ENCODE data around the gene GMDS. TPM values are rescaled to one million over a fixed set of nuclear protein-coding genes. Genes with fewer than 3 reads are reported as not detected.
A peak's percentile ranks its signal among the peaks of the same experiment; 100 is the strongest.

Gene GMDS
- polyA plus RNA-seq, 1 of the 3 experiments (the other 2 are of a cell fraction) = 12.3 TPM

GRCh38 chr6:1800845-1801244 lies 444.6 kb downstream of the GMDS start:
- Histone ChIP-seq H3K4me1 (ENCODE audit: control insufficient read depth in 1 of 2, insufficient read depth in 2 of 2, low read depth in 1 of 2, low read length in 1 of 2) (peaks cover 18 to 40% of the 10 kb centered on the region in 2 experiments), H4K20me1 (ENCODE audit: insufficient read depth) (no peaks in the 10 kb centered on the region), H3K27me3 (ENCODE audit: insufficient read depth) (no peaks in the 10 kb centered on the region), H3K4me3 (ENCODE audit: low read depth in 2 of 2, low read length in 1 of 2) (no peak overlapping the region), H3K36me3 (replicated peaks in 1 of 2; ENCODE audit: control insufficient read depth in 1 of 2, insufficient read depth in 2 of 2, low read length in 1 of 2) (no peaks in the 10 kb centered on the region), H2AFZ (ENCODE audit: low read depth) (no peak overlapping the region), H3K4me2 (no peak overlapping the region), H3F3A (replicated peaks; ENCODE audit: insufficient read depth) (peaks cover 10% of the 10 kb centered on the region), H3K9me3 (no peaks in the 10 kb centered on the region), H3K79me2 (ENCODE audit: insufficient read depth) (no peaks in the 10 kb centered on the region), H3K27ac (ENCODE audit: low read depth in 2 of 2, low read length in 1 of 2) (peak overlapping the region in 1 of 2 experiments; percentile 99; a peak in 1 of 4 replicates), H3K9me2 (no peaks in the 10 kb centered on the region), H3K9ac (no peak overlapping the region)
- ChIA-PET POLR2A (no interaction called here), CTCF (interaction anchor here (0.6 to 2.1 kb wide), 3 partner anchors 112 to 303 kb away, joined by 3 to 9 read pairs (median 6); no protein-coding TSS in a partner anchor)
- 94% methylated on average over 4 of the region's 4 CpGs for WGBS (ENCODE audit: low lambda C conversion rate)
- no peak for DNase-seq
- no peak for TF ChIP-seq USF1 (IDR thresholded peaks at IDR 0.05; ENCODE audit: borderline replicate concordance, low read depth)
- TF ChIP-seq POLR2AphosphoS5 (IDR thresholded peaks at IDR 0.05; ENCODE audit: low read depth, low read length) = no peak
- TF ChIP-seq CHD2 (IDR thresholded peaks at IDR 0.05; ENCODE audit: low read length, partially characterized antibody) = no peak
- TF ChIP-seq, protein P1, sequence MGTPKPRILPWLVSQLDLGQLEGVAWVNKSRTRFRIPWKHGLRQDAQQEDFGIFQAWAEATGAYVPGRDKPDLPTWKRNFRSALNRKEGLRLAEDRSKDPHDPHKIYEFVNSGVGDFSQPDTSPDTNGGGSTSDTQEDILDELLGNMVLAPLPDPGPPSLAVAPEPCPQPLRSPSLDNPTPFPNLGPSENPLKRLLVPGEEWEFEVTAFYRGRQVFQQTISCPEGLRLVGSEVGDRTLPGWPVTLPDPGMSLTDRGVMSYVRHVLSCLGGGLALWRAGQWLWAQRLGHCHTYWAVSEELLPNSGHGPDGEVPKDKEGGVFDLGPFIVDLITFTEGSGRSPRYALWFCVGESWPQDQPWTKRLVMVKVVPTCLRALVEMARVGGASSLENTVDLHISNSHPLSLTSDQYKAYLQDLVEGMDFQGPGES (IDR thresholded peaks at IDR 0.05; ENCODE audit: low read depth, low read length) = no peak
- TF ChIP-seq, protein P2, sequence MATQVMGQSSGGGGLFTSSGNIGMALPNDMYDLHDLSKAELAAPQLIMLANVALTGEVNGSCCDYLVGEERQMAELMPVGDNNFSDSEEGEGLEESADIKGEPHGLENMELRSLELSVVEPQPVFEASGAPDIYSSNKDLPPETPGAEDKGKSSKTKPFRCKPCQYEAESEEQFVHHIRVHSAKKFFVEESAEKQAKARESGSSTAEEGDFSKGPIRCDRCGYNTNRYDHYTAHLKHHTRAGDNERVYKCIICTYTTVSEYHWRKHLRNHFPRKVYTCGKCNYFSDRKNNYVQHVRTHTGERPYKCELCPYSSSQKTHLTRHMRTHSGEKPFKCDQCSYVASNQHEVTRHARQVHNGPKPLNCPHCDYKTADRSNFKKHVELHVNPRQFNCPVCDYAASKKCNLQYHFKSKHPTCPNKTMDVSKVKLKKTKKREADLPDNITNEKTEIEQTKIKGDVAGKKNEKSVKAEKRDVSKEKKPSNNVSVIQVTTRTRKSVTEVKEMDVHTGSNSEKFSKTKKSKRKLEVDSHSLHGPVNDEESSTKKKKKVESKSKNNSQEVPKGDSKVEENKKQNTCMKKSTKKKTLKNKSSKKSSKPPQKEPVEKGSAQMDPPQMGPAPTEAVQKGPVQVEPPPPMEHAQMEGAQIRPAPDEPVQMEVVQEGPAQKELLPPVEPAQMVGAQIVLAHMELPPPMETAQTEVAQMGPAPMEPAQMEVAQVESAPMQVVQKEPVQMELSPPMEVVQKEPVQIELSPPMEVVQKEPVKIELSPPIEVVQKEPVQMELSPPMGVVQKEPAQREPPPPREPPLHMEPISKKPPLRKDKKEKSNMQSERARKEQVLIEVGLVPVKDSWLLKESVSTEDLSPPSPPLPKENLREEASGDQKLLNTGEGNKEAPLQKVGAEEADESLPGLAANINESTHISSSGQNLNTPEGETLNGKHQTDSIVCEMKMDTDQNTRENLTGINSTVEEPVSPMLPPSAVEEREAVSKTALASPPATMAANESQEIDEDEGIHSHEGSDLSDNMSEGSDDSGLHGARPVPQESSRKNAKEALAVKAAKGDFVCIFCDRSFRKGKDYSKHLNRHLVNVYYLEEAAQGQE (IDR thresholded peaks at IDR 0.05; ENCODE audit: low read depth, low read length) = no peak
- TF ChIP-seq FOXM1 (IDR thresholded peaks at IDR 0.05; ENCODE audit: low read depth) = no peak

DNA sequence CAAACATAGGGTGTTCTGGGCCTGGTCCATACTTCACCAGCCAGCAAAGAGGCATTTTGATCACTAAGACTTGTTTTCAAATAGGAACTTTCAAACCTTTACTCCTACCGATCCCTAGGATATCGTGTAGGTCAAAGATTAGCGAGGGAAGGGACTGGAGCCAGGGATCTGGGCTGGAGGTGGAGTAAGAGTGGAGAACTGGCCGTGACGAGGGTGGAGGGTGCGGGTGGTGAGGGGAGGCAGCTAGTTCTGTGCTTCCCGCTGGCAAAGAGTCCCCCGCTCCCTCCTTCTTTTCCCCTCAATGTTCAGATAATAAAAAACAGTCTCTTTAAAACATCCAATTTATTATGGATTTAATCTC lies 446.5 kb downstream of the GMDS start:
- Histone ChIP-seq H3K36me3 (replicated peaks in 1 of 2; ENCODE audit: control insufficient read depth in 1 of 2, insufficient read depth in 2 of 2, low read length in 1 of 2) (no peaks in the 10 kb centered on the region), H3K4me1 (ENCODE audit: control insufficient read depth in 1 of 2, insufficient read depth in 2 of 2, low read depth in 1 of 2, low read length in 1 of 2) (peaks cover 18 to 36% of the 10 kb centered on the region in 2 experiments), H3F3A (replicated peaks; ENCODE audit: insufficient read depth) (peaks cover 10% of the 10 kb centered on the region), H3K9me2 (no peaks in the 10 kb centered on the region), H3K27me3 (ENCODE audit: insufficient read depth) (no peaks in the 10 kb centered on the region), H2AFZ (ENCODE audit: low read depth) (no peak overlapping the region), H3K27ac (ENCODE audit: low read depth in 2 of 2, low read length in 1 of 2) (no peak overlapping the region), H3K79me2 (ENCODE audit: insufficient read depth) (no peaks in the 10 kb centered on the region), H3K4me2 (no peak overlapping the region), H3K4me3 (ENCODE audit: low read depth in 2 of 2, low read length in 1 of 2) (no peak overlapping the region), H4K20me1 (ENCODE audit: insufficient read depth) (no peaks in the 10 kb centered on the region), H3K9ac (no peak overlapping the region), H3K9me3 (no peaks in the 10 kb centered on the region)
- ChIA-PET CTCF (interaction anchor here (1.2 to 1.7 kb wide), 2 partner anchors 185 to 305 kb away, joined by 3 to 5 read pairs; no protein-coding TSS in a partner anchor), POLR2A (no interaction called here)
- no peak for DNase-seq
- 96% methylated on average over 8 of the region's 8 CpGs for WGBS (ENCODE audit: low lambda C conversion rate)
- TF ChIP-seq ELF1 (IDR thresholded peaks at IDR 0.05) (no peak), MAX (IDR thresholded peaks at IDR 0.05; ENCODE audit: low read depth) (no peak), RCOR1 (IDR thresholded peaks at IDR 0.05; ENCODE audit: low read length) (no peak), JUND (IDR thresholded peaks at IDR 0.05) (no peak), NFIC (IDR thresholded peaks at IDR 0.05; ENCODE audit: borderline replicate concordance) (no peak), PBX3 (IDR thresholded peaks at IDR 0.05) (no peak), POLR2AphosphoS5 (IDR thresholded peaks at IDR 0.05; ENCODE audit: low read depth, low read length) (no peak)
- TF ChIP-seq, protein P3, sequence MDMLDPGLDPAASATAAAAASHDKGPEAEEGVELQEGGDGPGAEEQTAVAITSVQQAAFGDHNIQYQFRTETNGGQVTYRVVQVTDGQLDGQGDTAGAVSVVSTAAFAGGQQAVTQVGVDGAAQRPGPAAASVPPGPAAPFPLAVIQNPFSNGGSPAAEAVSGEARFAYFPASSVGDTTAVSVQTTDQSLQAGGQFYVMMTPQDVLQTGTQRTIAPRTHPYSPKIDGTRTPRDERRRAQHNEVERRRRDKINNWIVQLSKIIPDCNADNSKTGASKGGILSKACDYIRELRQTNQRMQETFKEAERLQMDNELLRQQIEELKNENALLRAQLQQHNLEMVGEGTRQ (IDR thresholded peaks at IDR 0.05; ENCODE audit: borderline replicate concordance, low read depth, low read length) = no peak
- TF ChIP-seq, protein P1 (IDR thresholded peaks at IDR 0.05; ENCODE audit: low read depth, low read length) = no peak
- TF ChIP-seq, protein P2 (IDR thresholded peaks at IDR 0.05; ENCODE audit: low read depth, low read length) = no peak

Measured in SK-N-SH (cell line).